Cardiac muscle cell (in vitro differentiated cells and primary cell): Measurements from ENCODE around the gene KLB. TPM values are rescaled to one million over a fixed set of nuclear protein-coding genes. Genes with fewer than 3 reads are reported as not detected.

ENCODE experiments used
- DNase-seq, 2 donors: peaks; one replicate each; pipeline versions ENCODE4 v3.0.0 to v3.0.0-alpha.2; 2010 to 2017; ENCODE audit warnings: low read depth in 1 of 2, low spot score in 1 of 2
- H3K27ac ChIP-seq: fragments of 200-600 bp; sonication (generic); 2 replicates; pipeline ENCODE4 v1.5.1; 2016
- H3K27me3 ChIP-seq: fragments of 200-600 bp; sonication (generic); 2 replicates; pipeline ENCODE4 v1.6.0; 2016; ENCODE audit warnings: control low read depth
- H3K36me3 ChIP-seq: fragments of 200-600 bp; sonication (generic); 2 replicates; pipeline ENCODE4 v1.5.1; 2016; ENCODE audit warnings: control low read depth
- H3K4me1 ChIP-seq: fragments of 200-600 bp; sonication (generic); 2 replicates; pipeline ENCODE4 v1.8.1; 2017; ENCODE audit warnings: low read depth, mild to moderate bottlenecking, mixed run types
- H3K4me3 ChIP-seq: fragments of 200-600 bp; sonication (generic); 2 replicates; pipeline ENCODE4 v1.5.1; 2016; ENCODE audit warnings: mild to moderate bottlenecking
- H3K9me3 ChIP-seq: fragments of 200-600 bp; sonication (generic); 2 replicates; pipeline ENCODE4 v1.5.1; 2017; ENCODE audit warnings: low read depth, mild to moderate bottlenecking, control low read depth
- CTCF ChIP-seq: IDR thresholded peaks from 2 replicates; pipeline ENCODE4 v1.5.1; 2012; ENCODE audit warnings: low read depth, mild to moderate bottlenecking, low read length
- polyA plus RNA-seq: library from polyadenylated mRNA; unstranded; fragments of >200 nt; fragmentation: Nextera tagmentation; extraction: Ambion mirVana; gene quantifications from 2 replicates; pipeline ENCODE4 v1.2.1, GENCODE V29; 2016
- total RNA-seq: library from RNA; depleted of rRNA; stranded (reverse); fragments of >200 nt; gene quantifications from 2 replicates; pipeline ENCODE4 v1.2.3, GENCODE V29; 2016

The KLB gene
- total and polyA plus RNA-seq, 2 experiments from 2014 or later: 0.12 TPM; not detected in 1

GRCh38 chr4:39484582-39485272 is 78.0 kb downstream of the KLB start:
- H3K27me3 ChIP-seq: no peaks in the 10 kb centered on the region
- H3K4me3 ChIP-seq: no peak overlapping the region
- no peaks in the 10 kb centered on the region for H3K36me3 ChIP-seq
- no peak for DNase-seq
- H3K9me3 ChIP-seq: no peaks in the 10 kb centered on the region
- no peaks in the 10 kb centered on the region for H3K4me1 ChIP-seq
- TF ChIP-seq CTCF: no peak
- H3K27ac ChIP-seq: no peak overlapping the region

- Histone ChIP-seq H3K4me1 (no peaks in the 10 kb centered on the region), H3K27me3 (no peaks in the 10 kb centered on the region), H3K4me3 (no peak overlapping the region), H3K27ac (no peak overlapping the region), H3K9me3 (no peaks in the 10 kb centered on the region), H3K36me3 (no peaks in the 10 kb centered on the region)
- TF ChIP-seq CTCF: no peak
- DNase-seq: no peak
Measured at GRCh38 chr4:39486221-39486804, 79.6 kb downstream of the KLB start.

GRCh38 chr4:39490322-39490721 is 83.6 kb downstream of the KLB start:
- DNase-seq: no peak
- no peak for TF ChIP-seq CTCF
- Histone ChIP-seq H3K27ac (no peak overlapping the region), H3K36me3 (no peaks in the 10 kb centered on the region), H3K4me1 (no peaks in the 10 kb centered on the region), H3K27me3 (no peaks in the 10 kb centered on the region), H3K9me3 (no peaks in the 10 kb centered on the region), H3K4me3 (no peak overlapping the region)

GRCh38 chr4:39494354-39494753 is 87.6 kb downstream of the KLB start:
- Histone ChIP-seq H3K9me3 (no peaks in the 10 kb centered on the region), H3K27me3 (no peaks in the 10 kb centered on the region), H3K27ac (no peak overlapping the region), H3K36me3 (peaks cover 12% of the 10 kb centered on the region), H3K4me3 (no peak overlapping the region), H3K4me1 (no peaks in the 10 kb centered on the region)
- TF ChIP-seq CTCF: no peak
- no peak for DNase-seq

DNA sequence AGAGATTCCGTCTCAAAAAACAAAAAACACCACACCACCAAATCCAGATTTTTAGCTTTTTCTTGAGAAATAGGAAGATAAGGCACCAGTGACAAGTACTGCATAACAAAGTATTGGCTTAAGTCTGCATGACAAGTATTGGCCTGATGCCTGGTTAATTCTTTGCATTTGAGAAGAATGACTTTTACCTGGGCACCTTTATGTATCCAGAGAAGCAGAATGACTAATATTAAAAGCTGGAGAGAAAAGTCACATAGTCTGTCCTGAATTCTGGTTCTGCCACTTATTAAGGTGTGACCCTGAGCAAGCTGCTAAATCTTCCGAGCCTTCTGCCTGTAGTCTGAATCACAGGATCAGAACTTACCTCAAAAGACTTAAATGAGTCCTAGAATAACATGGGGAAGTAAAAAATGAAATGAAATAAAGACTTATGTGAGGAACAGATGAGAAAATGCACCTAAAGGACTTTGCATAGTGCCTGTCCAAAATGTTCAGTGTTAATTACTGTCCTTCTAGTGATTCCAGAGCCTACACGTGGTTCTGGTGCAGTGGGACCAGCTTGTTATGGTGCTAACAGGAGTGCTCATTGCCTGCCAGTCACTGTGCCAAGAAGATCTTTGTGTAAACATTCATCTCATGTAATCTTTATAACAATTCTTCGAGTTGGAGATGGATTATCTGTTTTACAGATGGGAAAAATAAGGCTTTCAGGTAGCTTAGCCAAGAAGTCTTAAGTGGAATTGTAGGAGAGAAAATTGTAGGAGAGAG is 88.9 kb downstream of the KLB start:
- Histone ChIP-seq H3K4me1 (no peaks in the 10 kb centered on the region), H3K27me3 (no peaks in the 10 kb centered on the region), H3K9me3 (no peaks in the 10 kb centered on the region), H3K4me3 (no peak overlapping the region), H3K36me3 (peaks cover 19% of the 10 kb centered on the region), H3K27ac (no peak overlapping the region)
- no peak for TF ChIP-seq CTCF
- DNase-seq: peak in 1 of 2 donors; percentile 19
